Erythroblast (primary cell): ENCODE data around the gene MPO.

Experiments used
- GATA1 ChIP-seq: IDR thresholded peaks from 2 replicates; pipeline ENCODE4 v1.6.1; 2011; ENCODE audit warnings: low read depth, mild to moderate bottlenecking, control low read depth, low read length, moderate library complexity
- POLR2A ChIP-seq: IDR thresholded peaks from 2 replicates; pipeline ENCODE4 v1.6.1; 2011; ENCODE audit warnings: mild to moderate bottlenecking, low read length

GRCh38 chr17:58310511-58311428, 30.0 kb upstream of the MPO start:
- TF ChIP-seq POLR2A (no peak), GATA1 (no peak)
